Natural killer cell treated with Interleukin-12 subunit alpha and Interleukin-12 subunit beta and Interleukin-15 and Interleukin-18, amount 100 ng/mL, for 72 hours (primary cell): Measurements from ENCODE around the gene FBF1. TPM values are rescaled to one million over a fixed set of nuclear protein-coding genes. Genes with fewer than 3 reads are reported as not detected.

Experiments used
- ATAC-seq, 2 donors: fragments of 150-1000 bp; cut with Tn5 transposase in 1 of 2; sonication (Bioruptor Pico), chemical (Tn5 transposase) in 1 of 2; 2 replicates each; pipeline ENCODE4 v1.10.0; 2021
- DNase-seq: peaks from one replicate; pipeline ENCODE4 v3.0.0; 2022; ENCODE audit warnings: low spot score
- H3K27ac Mint-ChIP-seq, 2 donors: 1 replicate in 1 of 2; 2 replicates in 1 of 2; pipeline ENCODE4 v1.8.0; 2022; ENCODE audit warnings: mixed read lengths in 2 of 2, mild to moderate bottlenecking in 1 of 2, moderate library complexity in 1 of 2
- H3K27me3 Mint-ChIP-seq, 2 donors: 1 replicate in 1 of 2; 2 replicates in 1 of 2; pipeline ENCODE4 v1.8.0; 2022; ENCODE audit warnings: mixed read lengths in 2 of 2
- H3K36me3 Mint-ChIP-seq: one replicate; pipeline ENCODE4 v1.8.0; 2022; ENCODE audit warnings: mixed read lengths
- H3K4me1 Mint-ChIP-seq, 2 donors: 1 replicate in 1 of 2; 2 replicates in 1 of 2; pipeline ENCODE4 v1.8.0; 2022; ENCODE audit warnings: low read depth in 2 of 2, mixed read lengths in 2 of 2, mild to moderate bottlenecking in 1 of 2
- H3K4me3 Mint-ChIP-seq: one replicate; pipeline ENCODE4 v1.8.0; 2022; ENCODE audit warnings: mixed read lengths
- H3K9me3 Mint-ChIP-seq: 2 replicates; pipeline ENCODE4 v1.8.0; 2022; ENCODE audit warnings: mixed read lengths
- total RNA-seq, 2 donors: library from RNA; stranded (reverse); gene quantifications; one replicate each; pipeline ENCODE4 v1.2.3, GENCODE V29; 2022

Gene FBF1
- total RNA-seq, 2 donors from 2014 or later, result 10.2 to 34.4 TPM

DNA sequence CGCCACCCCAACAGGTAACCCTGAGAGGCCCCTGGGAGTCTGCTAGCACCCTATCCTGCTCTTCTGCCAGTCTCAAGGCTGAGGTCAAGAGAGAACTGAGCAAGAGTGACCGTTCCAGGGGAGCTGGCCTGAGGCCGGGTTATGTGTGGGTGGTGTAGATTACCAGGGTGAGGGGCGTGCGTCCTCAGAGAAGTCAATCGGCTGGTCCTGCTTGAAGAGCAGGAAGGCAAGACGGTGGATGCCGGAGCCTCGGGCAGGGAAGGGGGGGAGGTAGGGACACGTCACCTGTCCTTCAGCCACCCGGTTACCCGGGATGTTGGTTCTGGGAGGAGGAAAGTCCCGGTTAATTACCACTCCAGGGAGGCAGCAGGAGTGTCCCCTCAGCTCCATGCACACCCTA, 41.5 kb downstream of the FBF1 start:
- no peaks in the 10 kb centered on the region for H3K36me3 Mint-ChIP-seq
- no peaks in the 10 kb centered on the region for H3K27me3 Mint-ChIP-seq
- no peak overlapping the region for H3K27ac Mint-ChIP-seq
- H3K4me1 Mint-ChIP-seq, result peaks cover 16 to 22% of the 10 kb centered on the region in 2 donors
- no peak for ATAC-seq
- DNase-seq, result no peak
- H3K4me3 Mint-ChIP-seq, result no peak overlapping the region
- H3K9me3 Mint-ChIP-seq, result no peaks in the 10 kb centered on the region

DNA sequence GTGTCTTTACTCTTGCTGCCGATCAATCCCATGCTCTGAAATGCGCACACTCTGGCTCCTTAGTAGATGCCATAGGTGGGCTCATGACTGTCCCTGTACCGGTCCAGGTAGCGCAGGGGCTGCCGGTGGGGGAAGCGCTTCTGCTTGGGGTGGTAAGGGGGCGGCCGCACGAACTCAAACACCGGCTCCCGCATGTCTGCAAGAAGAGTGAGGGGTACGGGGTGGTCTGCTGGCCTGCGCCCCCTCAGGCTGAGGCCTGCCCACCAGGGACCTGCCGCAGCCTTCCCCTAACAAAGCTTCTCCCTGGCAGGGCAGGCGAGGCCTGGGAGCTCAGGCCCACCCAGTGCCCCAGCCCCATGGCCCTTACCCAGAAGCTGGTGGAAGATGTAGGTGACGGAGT, 42.1 kb downstream of the FBF1 start:
- H3K27me3 Mint-ChIP-seq, result no peaks in the 10 kb centered on the region
- peaks cover 22 to 25% of the 10 kb centered on the region in 2 donors for H3K4me1 Mint-ChIP-seq
- H3K36me3 Mint-ChIP-seq, result no peaks in the 10 kb centered on the region
- ATAC-seq, result no peak
- no peak overlapping the region for H3K4me3 Mint-ChIP-seq
- DNase-seq, result no peak
- H3K9me3 Mint-ChIP-seq, result no peaks in the 10 kb centered on the region
- H3K27ac Mint-ChIP-seq, result no peak overlapping the region

DNA sequence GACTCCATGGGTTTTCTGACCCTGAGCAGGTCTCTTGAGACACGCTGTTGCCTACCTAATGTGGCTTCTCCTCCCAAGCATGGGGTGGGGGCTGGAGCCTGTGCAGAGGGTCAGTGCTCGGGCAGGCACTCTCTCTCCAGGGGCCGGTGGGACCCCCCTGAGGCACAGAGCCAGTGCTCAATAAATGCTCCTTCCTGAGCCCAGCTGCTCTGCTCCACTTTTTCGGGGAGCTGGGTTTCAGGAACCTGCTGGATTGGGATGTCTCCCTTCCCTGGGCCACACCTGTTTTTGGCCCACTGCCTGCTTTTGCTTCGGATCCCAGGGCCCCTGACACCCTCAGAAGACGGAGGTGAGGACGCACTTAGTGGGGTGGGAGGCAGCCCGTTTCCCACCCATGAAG, 42.8 kb downstream of the FBF1 start:
- peaks cover 25 to 26% of the 10 kb centered on the region in 2 donors for H3K4me1 Mint-ChIP-seq
- DNase-seq (no peak), ATAC-seq (no peak)
- H3K9me3 Mint-ChIP-seq, result no peaks in the 10 kb centered on the region
- peak overlapping the region; percentile 56 to 77 for H3K27ac Mint-ChIP-seq
- H3K27me3 Mint-ChIP-seq, result no peaks in the 10 kb centered on the region
- no peak overlapping the region for H3K4me3 Mint-ChIP-seq
- H3K36me3 Mint-ChIP-seq, result no peaks in the 10 kb centered on the region

DNA sequence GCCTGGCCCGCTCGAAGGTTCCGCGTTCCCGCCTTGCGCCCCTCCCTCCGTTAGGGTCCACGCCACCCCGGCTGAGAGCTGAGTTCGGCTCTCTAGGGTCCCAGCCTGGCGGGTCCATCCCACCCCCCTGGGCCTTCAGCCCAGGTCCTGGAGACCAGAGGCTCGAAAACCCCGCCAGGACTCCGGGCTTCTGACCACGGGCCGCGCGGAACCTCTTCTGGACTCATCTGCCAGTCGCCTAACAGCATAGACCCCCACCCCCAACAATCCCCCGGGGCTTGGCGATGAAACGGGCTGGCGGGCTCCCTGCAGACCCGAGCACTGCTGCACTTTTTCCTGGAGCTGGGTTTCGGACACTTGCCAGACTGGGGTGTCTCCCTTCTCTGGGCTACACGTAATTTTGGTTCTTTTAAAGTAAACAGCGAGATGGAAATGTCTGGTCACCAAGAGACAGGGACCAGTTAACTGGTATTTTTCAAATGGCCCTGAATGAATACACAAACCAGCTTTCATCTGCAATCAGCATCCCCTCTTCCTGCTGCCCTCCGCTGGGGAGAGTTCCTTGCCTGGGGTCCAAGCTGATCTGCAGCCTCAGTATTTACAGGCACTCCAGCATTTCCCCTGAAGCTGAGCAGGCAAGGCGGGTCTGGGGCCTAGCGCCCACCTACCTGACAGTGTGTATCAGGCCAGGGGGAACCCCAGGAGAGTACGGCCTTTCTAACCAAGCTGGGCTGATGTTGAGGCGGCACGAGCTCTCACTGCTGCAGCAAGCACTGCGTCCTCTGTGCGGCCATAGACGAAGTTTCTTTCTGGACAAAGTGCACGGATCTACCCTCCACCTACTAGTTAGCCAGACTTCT, 43.5 kb downstream of the FBF1 start:
- Mint-ChIP-seq H3K4me3 (peak overlapping the region; percentile 93), H3K27ac (peak overlapping the region; percentile 56 to 77), H3K9me3 (no peaks in the 10 kb centered on the region), H3K4me1 (peaks cover 25 to 26% of the 10 kb centered on the region in 2 donors), H3K36me3 (no peaks in the 10 kb centered on the region), H3K27me3 (no peaks in the 10 kb centered on the region)
- DNase-seq, result no peak
- ATAC-seq, result no peak

DNA sequence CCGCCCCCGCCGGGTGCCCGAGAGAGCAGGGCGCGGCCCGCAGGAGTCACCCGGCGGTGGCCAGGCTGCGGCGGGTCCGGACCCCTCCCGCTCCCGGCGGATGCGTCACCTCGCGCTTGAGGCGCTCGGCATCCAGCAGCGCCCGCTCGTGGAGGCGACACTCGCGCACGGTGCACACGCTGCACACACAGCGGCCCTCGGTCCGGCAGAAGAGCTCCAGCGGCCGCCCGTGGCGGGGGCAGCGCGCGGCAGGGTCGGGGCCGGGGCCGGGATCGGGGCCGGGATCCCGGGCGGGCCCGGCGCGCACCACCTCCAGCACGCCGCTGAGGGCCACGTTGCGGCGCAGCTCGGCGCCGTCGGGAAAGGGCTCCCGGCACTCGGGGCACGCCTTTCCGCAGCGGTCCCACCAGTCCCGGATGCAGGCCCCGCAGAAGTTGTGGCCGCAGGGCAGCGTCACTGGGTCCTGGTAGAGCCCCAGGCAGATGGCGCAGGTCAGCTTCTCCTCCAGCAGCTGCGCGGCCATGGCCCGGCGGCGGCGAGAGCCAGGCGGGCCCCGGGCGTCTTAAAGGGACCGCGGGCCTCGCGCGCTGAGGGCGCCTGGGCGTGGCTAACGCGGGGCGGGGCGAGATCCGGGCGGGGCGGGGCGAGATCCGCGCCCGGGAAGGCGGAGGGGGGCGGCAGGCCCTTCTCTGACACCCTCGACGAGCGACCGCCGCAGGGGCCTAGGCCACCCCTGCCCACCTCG, 44.3 kb downstream of the FBF1 start, which contains the start of gene TRIM65:
TRIM65 (minus strand) TSS at position 537 of the 745 bp plus-strand sequence; CDS start at position 523, 14 bp downstream.
- peaks cover 25 to 26% of the 10 kb centered on the region in 2 donors for H3K4me1 Mint-ChIP-seq
- ATAC-seq, result peak; percentile 90 to 91
- no peaks in the 10 kb centered on the region for H3K27me3 Mint-ChIP-seq
- H3K4me3 Mint-ChIP-seq, result peak within 1 kb of the TSS; percentile 93
- peak; percentile 89 for DNase-seq
- H3K27ac Mint-ChIP-seq, result peak within 1 kb of the TSS; percentile 82 to 90
- no peaks in the 10 kb centered on the region for H3K36me3 Mint-ChIP-seq
- H3K9me3 Mint-ChIP-seq, result no peaks in the 10 kb centered on the region

DNA sequence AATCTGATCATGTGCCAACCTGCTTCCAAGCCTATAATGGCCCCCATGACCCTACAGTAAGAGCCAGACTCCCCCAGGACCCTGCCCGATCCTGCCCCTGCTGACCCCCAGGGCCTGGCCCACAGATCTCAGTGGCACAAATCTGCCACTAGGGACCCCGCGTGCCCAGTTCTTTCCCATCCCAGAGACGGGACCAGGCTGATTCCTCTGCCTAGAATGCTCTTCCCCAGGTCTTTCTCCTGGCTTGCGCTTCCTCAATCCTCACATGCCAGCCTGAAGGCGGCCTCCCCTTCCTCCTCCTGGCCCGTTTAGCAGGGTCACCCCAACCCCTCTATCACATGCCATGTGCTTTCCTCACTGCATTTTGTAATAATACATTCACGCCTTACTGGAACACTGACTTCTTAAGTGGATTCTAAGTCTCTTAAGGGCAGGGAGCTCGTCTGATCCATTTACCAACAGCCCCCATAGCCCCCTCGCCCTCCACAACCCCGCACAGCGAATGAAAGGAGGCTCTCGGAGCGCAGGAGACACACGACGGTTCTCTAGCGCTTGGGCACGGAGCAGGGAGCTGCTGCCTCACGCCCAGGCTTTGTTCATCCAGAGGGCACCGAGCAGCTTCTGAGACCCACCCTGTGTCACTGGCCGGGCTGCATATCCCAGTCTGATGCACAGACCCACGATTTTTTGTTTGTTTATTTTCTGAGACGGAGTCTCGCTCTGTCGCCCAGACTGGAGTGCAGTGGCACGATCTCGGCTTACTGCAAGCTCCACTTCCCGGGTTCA, 45.3 kb downstream of the FBF1 start:
- DNase-seq (peak; percentile 55), ATAC-seq (no peak)
- Mint-ChIP-seq H3K9me3 (no peaks in the 10 kb centered on the region), H3K4me3 (peak overlapping the region; percentile 93), H3K27ac (peak overlapping the region; percentile 82 to 90), H3K27me3 (no peaks in the 10 kb centered on the region), H3K36me3 (no peaks in the 10 kb centered on the region), H3K4me1 (peaks cover 25 to 26% of the 10 kb centered on the region in 2 donors)

DNA sequence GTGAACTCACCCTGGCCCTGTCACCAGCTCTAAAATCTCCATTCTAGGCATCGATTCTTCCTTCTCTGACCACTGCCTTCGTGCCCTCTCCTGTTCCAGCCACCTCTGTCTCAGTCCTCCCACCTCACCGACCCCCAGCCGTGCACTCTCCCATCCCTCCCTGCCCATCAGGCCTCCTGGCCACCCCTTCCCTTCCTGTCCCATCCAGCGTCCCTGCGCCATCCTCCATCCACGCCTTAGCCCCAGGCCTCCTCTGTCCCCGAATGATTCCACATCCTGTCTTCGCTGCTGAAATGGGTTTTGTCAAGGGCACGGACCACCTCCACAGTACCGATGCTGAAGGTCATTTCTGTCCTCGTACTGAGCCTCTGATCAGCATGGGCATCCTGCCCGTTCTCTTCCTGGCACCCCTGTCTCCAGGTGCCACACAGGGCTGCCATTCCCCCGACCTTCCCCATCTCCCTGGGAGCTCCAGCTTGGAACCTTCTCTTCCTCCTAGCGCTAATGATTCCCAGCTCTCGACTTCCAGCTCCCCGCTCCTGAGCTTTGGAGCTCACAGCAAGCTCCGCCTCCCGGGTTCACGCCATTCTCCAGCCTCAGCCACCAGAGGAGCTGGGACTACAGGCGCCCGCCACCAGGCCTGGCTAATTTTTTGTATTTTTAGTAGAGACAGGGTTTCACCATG, 46.7 kb downstream of the FBF1 start:
- peaks cover 25 to 26% of the 10 kb centered on the region in 2 donors for H3K4me1 Mint-ChIP-seq
- ATAC-seq (no peak), DNase-seq (no peak)
- no peaks in the 10 kb centered on the region for H3K27me3 Mint-ChIP-seq
- H3K27ac Mint-ChIP-seq, result peak overlapping the region; percentile 12 to 90
- H3K4me3 Mint-ChIP-seq, result peak overlapping the region; percentile 33
- H3K36me3 Mint-ChIP-seq, result no peaks in the 10 kb centered on the region
- H3K9me3 Mint-ChIP-seq, result no peaks in the 10 kb centered on the region

DNA sequence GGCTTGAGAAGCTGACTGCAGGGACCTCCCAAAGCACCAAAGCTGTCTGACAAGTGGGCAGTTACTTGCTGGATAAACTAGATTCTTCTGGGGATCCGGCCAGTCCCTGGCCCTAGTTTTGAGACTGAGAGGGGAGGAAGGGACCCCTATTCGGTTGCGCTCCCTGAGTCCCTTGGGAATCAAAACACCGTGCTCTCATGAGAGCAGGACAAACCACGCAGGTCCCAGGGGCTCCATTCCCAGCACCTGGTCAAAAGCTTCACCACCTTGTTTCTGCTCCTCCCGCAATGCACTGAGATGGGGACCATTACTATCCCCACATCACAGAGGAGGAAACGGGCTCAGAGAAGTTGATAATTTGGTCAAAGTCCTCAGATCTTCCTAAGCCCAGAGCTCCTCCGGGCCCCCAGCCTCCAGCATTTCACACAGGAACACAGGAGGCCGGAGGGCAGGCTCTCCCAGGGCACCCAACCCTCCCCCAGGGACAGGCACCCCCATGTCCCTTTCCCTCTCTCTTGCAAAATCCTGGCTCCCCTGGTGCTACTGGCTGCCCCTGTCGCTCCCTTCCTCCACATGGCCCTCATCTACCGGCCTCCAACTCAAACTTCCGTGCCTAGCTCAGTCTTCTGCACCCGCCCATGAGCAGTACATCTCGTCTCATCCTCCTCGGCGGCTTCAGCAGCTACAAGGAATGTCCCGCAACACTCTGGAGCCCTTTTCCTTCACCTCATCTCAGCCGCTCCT, 47.4 kb downstream of the FBF1 start:
- Mint-ChIP-seq H3K4me1 (peaks cover 25 to 26% of the 10 kb centered on the region in 2 donors), H3K4me3 (peak overlapping the region; percentile 33), H3K27me3 (no peaks in the 10 kb centered on the region), H3K27ac (peak overlapping the region; percentile 12 to 90), H3K36me3 (no peaks in the 10 kb centered on the region), H3K9me3 (no peaks in the 10 kb centered on the region)
- ATAC-seq, result no peak
- no peak for DNase-seq

DNA sequence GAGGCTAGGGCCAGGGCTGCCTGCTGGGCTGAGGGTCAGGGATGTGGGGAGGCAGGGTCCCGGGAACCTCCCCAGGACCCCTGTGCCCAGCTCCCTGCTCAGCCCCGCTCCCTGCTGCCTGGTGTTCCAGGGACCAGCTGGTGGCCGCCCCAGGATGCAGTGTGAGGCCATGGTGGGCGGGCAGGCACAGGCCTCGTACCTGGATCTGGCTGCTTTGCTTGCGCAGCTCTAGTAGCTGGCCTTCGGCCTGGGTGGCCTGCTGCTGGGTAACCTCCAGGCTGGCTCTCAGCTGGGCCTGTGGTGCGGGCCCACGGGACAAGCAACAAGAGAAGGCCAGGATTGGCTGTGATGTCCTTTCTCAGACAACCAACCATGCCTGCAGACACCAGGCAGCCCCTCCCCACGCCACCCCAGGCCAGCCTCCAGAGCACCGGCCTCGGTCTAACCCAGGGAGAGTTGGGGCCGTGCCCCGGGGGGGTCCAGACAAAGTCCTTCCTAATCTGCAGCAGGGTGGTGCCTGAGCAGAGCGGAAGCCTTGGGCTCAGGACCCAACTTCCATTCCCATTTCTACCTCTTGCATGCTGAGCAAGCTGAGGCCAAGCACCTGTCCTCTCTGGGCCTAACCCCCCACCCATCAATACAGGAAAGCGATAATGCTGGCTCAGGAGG, 48.2 kb downstream of the FBF1 start:
- no peaks in the 10 kb centered on the region for H3K27me3 Mint-ChIP-seq
- H3K27ac Mint-ChIP-seq, result no peak overlapping the region
- DNase-seq, result peak; percentile 57
- H3K4me3 Mint-ChIP-seq, result no peak overlapping the region
- no peak for ATAC-seq
- no peaks in the 10 kb centered on the region for H3K9me3 Mint-ChIP-seq
- H3K36me3 Mint-ChIP-seq, result no peaks in the 10 kb centered on the region
- peaks cover 25% of the 10 kb centered on the region in 2 donors for H3K4me1 Mint-ChIP-seq

DNA sequence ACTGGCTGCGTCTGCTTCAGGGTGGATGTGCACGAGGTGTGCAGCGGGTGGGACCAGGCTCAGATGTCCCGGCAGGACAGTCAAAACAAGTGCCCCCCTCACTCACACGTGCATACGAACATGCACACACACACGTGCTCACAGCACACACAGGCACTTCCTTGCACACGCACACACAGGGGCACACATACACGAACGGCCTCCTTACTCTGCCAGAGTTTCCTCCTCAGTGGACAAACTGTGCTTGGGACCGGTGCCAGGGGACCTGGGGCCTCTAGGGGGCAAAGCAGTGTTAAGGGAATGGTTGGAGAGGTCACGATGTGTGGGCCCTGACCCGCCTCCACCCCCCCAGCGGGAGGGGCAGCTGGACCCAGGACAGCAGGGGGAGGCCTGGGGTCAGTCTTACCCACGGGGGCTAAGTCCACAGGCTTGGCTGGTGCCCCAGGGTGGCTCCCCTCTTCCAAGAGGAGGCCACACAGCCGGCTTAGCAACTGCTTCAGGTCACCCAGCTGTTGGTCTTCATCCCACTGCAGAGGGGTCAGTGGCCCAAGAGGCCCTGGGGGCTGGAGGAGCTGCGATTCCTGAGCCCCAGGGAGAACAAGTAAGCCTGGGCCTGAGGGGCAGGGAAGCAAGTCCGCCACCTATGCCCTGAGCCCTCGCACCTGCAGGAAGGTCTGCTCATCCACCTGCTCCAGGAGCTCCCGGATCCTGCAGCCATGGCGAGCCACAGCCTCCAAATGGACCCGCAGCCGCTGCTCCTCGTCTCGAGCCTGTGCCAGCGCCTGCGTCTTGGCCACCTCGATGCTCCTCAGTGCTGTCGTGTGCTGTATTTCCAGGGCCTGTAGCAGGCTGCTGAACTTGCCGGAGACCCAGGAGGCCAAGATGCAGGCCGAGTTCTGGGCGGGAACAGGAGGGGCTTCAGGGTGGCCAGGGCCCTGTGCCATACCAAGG, 49.0 kb downstream of the FBF1 start:
- Mint-ChIP-seq H3K36me3 (no peaks in the 10 kb centered on the region), H3K4me1 (peaks cover 20% of the 10 kb centered on the region in 2 donors), H3K4me3 (no peak overlapping the region), H3K27ac (no peak overlapping the region), H3K27me3 (no peaks in the 10 kb centered on the region), H3K9me3 (no peaks in the 10 kb centered on the region)
- peak; percentile 50 for DNase-seq
- ATAC-seq, result no peak

DNA sequence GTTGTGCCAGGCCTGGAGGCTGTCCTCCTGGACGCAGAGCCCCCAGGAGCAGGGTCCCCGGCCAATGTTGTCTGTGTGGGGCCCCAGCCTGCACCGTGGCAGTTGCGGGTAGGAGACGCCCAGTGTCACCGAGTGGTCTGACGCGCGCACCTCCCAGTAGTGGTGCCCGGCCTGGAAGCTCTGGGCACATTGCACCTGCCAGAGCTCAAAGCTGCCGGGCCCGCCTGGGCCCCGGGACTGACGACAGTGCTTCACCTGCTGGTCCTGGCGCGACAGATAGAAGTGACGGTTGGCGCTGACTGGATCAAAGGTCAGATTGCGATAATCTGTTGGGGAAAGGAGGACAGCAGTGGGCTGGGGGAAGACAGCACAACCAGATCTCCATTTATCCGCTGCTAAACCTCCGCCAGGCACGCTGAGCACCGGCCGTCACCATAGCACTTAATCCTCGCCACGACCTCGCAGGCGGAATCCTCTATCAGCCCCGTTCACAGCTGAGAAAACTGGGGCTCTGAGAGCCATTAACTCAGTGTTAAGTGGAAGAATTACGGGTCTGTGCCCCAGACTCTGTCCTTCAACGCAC, 49.7 kb downstream of the FBF1 start:
- H3K27me3 Mint-ChIP-seq, result no peaks in the 10 kb centered on the region
- H3K4me3 Mint-ChIP-seq, result no peak overlapping the region
- no peak overlapping the region for H3K27ac Mint-ChIP-seq
- no peaks in the 10 kb centered on the region for H3K9me3 Mint-ChIP-seq
- no peak for DNase-seq
- ATAC-seq, result peak in 1 of 2 donors; percentile 41
- H3K4me1 Mint-ChIP-seq, result peaks cover 20 to 23% of the 10 kb centered on the region in 2 donors
- H3K36me3 Mint-ChIP-seq, result no peaks in the 10 kb centered on the region
